Measurements from ENCODE around the gene KLC1. TPM values are rescaled to one million over a fixed set of nuclear protein-coding genes. Genes with fewer than 3 reads are reported as not detected.

The KLC1 gene
- total and polyA plus RNA-seq, 11 donors = 127 to 241 (median 158) TPM

GRCh38 chr14:103625356-103626095, 3.5 kb upstream of the KLC1 start:
- Histone ChIP-seq H3K27me3 (no peaks in the 10 kb centered on the region), H3K4me1 (peaks cover 5 to 49% (median 35%) of the 10 kb centered on the region in 12 donors), H3K4me3 (peak overlapping the region in 1 of 12 donors; percentile 12), H3K36me3 (no peaks in the 10 kb centered on the region), H3K9me3 (no peaks in the 10 kb centered on the region), H3K27ac (peak overlapping the region in 11 of 12 donors; percentile 16 to 82 (median 59))
- ATAC-seq (no peak), DNase-seq (no peak)
- no peak for TF ChIP-seq CTCF (IDR thresholded peaks at IDR 0.05)
- no peak for TF ChIP-seq POLR2A (IDR thresholded peaks at IDR 0.05)
- 55 to 70% (median 65%) methylated on average over 11 of the region's 11 CpGs for WGBS, 4 donors
- intact Hi-C loops (cut with DNase I) = loop anchor here in 5 of 10 donors (5.0 to 10.0 kb wide), 4 partner anchors 48 to 92 kb away; partner anchors contain the start of genes XRCC3 (in 1 of the 5) and ZFYVE21 (in 1 of the 5)

- no peak for TF ChIP-seq POLR2A (IDR thresholded peaks at IDR 0.05)
- no peak for TF ChIP-seq CTCF (IDR thresholded peaks at IDR 0.05)
- Histone ChIP-seq H3K4me1 (peaks cover 6 to 57% (median 41%) of the 10 kb centered on the region in 12 donors), H3K9me3 (no peaks in the 10 kb centered on the region), H3K27ac (peak overlapping the region in 4 of 12 donors; percentile 59 to 82 (median 69)), H3K27me3 (no peaks in the 10 kb centered on the region), H3K4me3 (no peak overlapping the region), H3K36me3 (peaks cover 0 to 2% (median 0%) of the 10 kb centered on the region in 9 donors)
- intact Hi-C loops (cut with DNase I) = loop anchor here in 5 of 10 donors (5.0 to 10.0 kb wide), 4 partner anchors 49 to 91 kb away; partner anchors contain the start of genes XRCC3 (in 1 of the 5) and ZFYVE21 (in 1 of the 5)
- 78 to 95% (median 87%) methylated on average over 5 of the region's 5 CpGs for WGBS, 4 donors
- DNase-seq (no peak), ATAC-seq (no peak)
Measured at GRCh38 chr14:103626146-103626850, 2.7 kb upstream of the KLC1 start.

GRCh38 chr14:103627073-103628025, 1.7 kb upstream of the KLC1 start:
- ATAC-seq (no peak), DNase-seq (peak in 1 of 5 donors; percentile 29)
- no peaks in the 10 kb centered on the region for H3K27me3 ChIP-seq
- peak overlapping the region in 3 of 12 donors; percentile 89 to 98 (median 89) for H3K4me3 ChIP-seq
- peak overlapping the region; percentile 97 to 100 (median 99) for H3K27ac ChIP-seq
- intact Hi-C loops (cut with DNase I) = loop anchor here in 5 of 10 donors (5.0 to 10.0 kb wide), 4 partner anchors 50 to 90 kb away; partner anchors contain the start of genes XRCC3 (in 1 of the 5) and ZFYVE21 (in 1 of the 5)
- TF ChIP-seq POLR2A (IDR thresholded peaks at IDR 0.05) = no peak
- 93 to 95% (median 95%) methylated on average over 16 of the region's 16 CpGs for WGBS, 4 donors
- H3K9me3 ChIP-seq = no peaks in the 10 kb centered on the region
- peaks cover 6 to 67% (median 48%) of the 10 kb centered on the region in 12 donors for H3K4me1 ChIP-seq
- peaks cover 0 to 11% (median 1%) of the 10 kb centered on the region in 9 donors for H3K36me3 ChIP-seq

GRCh38 chr14:103628221-103628683, 759 bp upstream of the KLC1 start:
- peak overlapping the region; percentile 83 to 100 (median 95) for H3K4me3 ChIP-seq
- TF ChIP-seq POLR2A (IDR thresholded peaks at IDR 0.05) = peak in 1 of 2 donors; percentile 48
- TF ChIP-seq CTCF (IDR thresholded peaks at IDR 0.05) = no peak
- peak overlapping the region; percentile 97 to 100 (median 99) for H3K27ac ChIP-seq
- H3K36me3 ChIP-seq = peaks cover 0 to 20% (median 5%) of the 10 kb centered on the region in 9 donors
- intact Hi-C loops (cut with DNase I) = loop anchor here in 5 of 10 donors (5.0 to 10.0 kb wide), 4 partner anchors 51 to 89 kb away; partner anchors contain the start of genes XRCC3 (in 1 of the 5) and ZFYVE21 (in 1 of the 5)
- ATAC-seq = peak; percentile 48 to 69 (median 65)
- WGBS, 4 donors = 2 to 9% (median 7%) methylated on average over 15 to 31 of the region's 31 CpGs
- DNase-seq = peak; percentile 67 to 90 (median 86)
- peaks cover 6 to 75% (median 56%) of the 10 kb centered on the region in 12 donors for H3K4me1 ChIP-seq
- H3K27me3 ChIP-seq = no peaks in the 10 kb centered on the region
- H3K9me3 ChIP-seq = no peaks in the 10 kb centered on the region

Measured in heart left ventricle (tissue), 16 donors.